Cardiac septum (tissue), 1 donor: Measurements from ENCODE around the gene GPC6. TPM values are rescaled to one million over a fixed set of nuclear protein-coding genes. Genes with fewer than 3 reads are reported as not detected.

Experiments used
- DNase-seq: peaks from one replicate; pipeline ENCODE4 v3.0.0-alpha.2; 2020; ENCODE audit warnings: low spot score
- intact Hi-C: fragments of 100-400 bp; cut with DNase I; formaldehyde crosslinking; loops from one replicate; pipeline ENCODE4 v1.14.0; 2022
- total RNA-seq: library from RNA; stranded (reverse); fragmentation: NEBNext Ultra II Directional; extraction: Animal tissue kit (Norgen Biotek cat#: 25700); gene quantifications from one replicate; pipeline ENCODE4 v1.2.1, GENCODE V29; 2021
- donor health status: DM: no; HTN: no; CAD: no.

Gene GPC6
- total RNA-seq, 1 donor from 2014 or later: 1.4 TPM

GRCh38 chr13:94251831-94252608 is 1025.4 kb downstream of the GPC6 start:
- no peak for DNase-seq

GRCh38 chr13:94254737-94255136 is 1028.1 kb downstream of the GPC6 start:
- intact Hi-C loops: no loop called here

More at GRCh38 chr13:94251831-94252608, 1025.4 kb downstream of the GPC6 start:
- intact Hi-C loops: no loop called here

GRCh38 chr13:94256721-94257120 is 1030.1 kb downstream of the GPC6 start:
- DNase-seq: no peak
- intact Hi-C loops: no loop called here

More at GRCh38 chr13:94254737-94255136, 1028.1 kb downstream of the GPC6 start:
- DNase-seq: no peak

- intact Hi-C loops: no loop called here
- no peak for DNase-seq
These were observed 1033.4 kb downstream of the GPC6 start for GRCh38 chr13:94259984-94260383.

- DNase-seq: no peak
- intact Hi-C loops: no loop called here
These were observed 1034.6 kb downstream of the GPC6 start for GRCh38 chr13:94261163-94261562.

- intact Hi-C loops: no loop called here
- DNase-seq: no peak
These were observed 1036.4 kb downstream of the GPC6 start for GRCh38 chr13:94263038-94263437.

- DNase-seq: no peak
- intact Hi-C loops: no loop called here
These were observed 1041.2 kb downstream of the GPC6 start for GRCh38 chr13:94267581-94268366.

- intact Hi-C loops: no loop called here
- DNase-seq: no peak
These were observed 1042.1 kb downstream of the GPC6 start for GRCh38 chr13:94268661-94269060.

GRCh38 chr13:94269557-94269956 is 1043.0 kb downstream of the GPC6 start:
- intact Hi-C loops: no loop called here
- DNase-seq: no peak

GRCh38 chr13:94270556-94270955 is 1043.9 kb downstream of the GPC6 start:
- no peak for DNase-seq
- intact Hi-C loops: no loop called here

- intact Hi-C loops: no loop called here
- DNase-seq: no peak
These were observed 1045.4 kb downstream of the GPC6 start for GRCh38 chr13:94272038-94272437.

GRCh38 chr13:94280349-94280748 is 1053.7 kb downstream of the GPC6 start:
- DNase-seq: no peak
- intact Hi-C loops: no loop called here

- intact Hi-C loops: no loop called here
- DNase-seq: no peak
These were observed 1054.2 kb downstream of the GPC6 start for GRCh38 chr13:94280845-94281244.

GRCh38 chr13:94286581-94286980 is 1060.0 kb downstream of the GPC6 start:
- intact Hi-C loops: no loop called here
- no peak for DNase-seq

- intact Hi-C loops: no loop called here
- no peak for DNase-seq
These were observed 1065.2 kb downstream of the GPC6 start for GRCh38 chr13:94291631-94292322.

GRCh38 chr13:94292323-94292640 is 1065.7 kb downstream of the GPC6 start:
- intact Hi-C loops: no loop called here
- no peak for DNase-seq

GRCh38 chr13:94296471-94296870 is 1069.9 kb downstream of the GPC6 start:
- no peak for DNase-seq
- intact Hi-C loops: no loop called here

- no peak for DNase-seq
- intact Hi-C loops: no loop called here
These were observed 1071.7 kb downstream of the GPC6 start for GRCh38 chr13:94298346-94298745.

- intact Hi-C loops: no loop called here
- no peak for DNase-seq
These were observed 1073.8 kb downstream of the GPC6 start for GRCh38 chr13:94300401-94300800.

GRCh38 chr13:94301487-94301886 is 1074.9 kb downstream of the GPC6 start:
- no peak for DNase-seq
- intact Hi-C loops: no loop called here
